PFSK-1 (cell line): ENCODE measurements around the gene BUB1.

Experiments used
- POLR2AphosphoS5 ChIP-seq: IDR thresholded peaks from 2 replicates; pipeline ENCODE4 v1.6.1; 2012; ENCODE audit warnings: low read depth, mild to moderate bottlenecking, control low read depth, low read length, moderate library complexity
- SIN3A ChIP-seq: IDR thresholded peaks from 2 replicates; pipeline ENCODE4 v1.6.1; 2012; ENCODE audit warnings: mild to moderate bottlenecking, low read length, moderate library complexity, borderline replicate concordance; ENCODE audit not compliant: insufficient read depth

GRCh38 chr2:110690083-110690965 lies 12.5 kb upstream of the BUB1 start:
- TF ChIP-seq SIN3A (no peak), POLR2AphosphoS5 (no peak)
